GM15510 (cell line): ENCODE results near the gene RAB33B.

Source experiments
- POLR2A ChIP-seq: IDR thresholded peaks from 3 replicates; pipeline ENCODE4 v1.6.1; 2011; ENCODE audit warnings: borderline replicate concordance; ENCODE audit not compliant: insufficient read length; ENCODE audit errors: extremely low read depth

Gene RAB33B

DNA sequence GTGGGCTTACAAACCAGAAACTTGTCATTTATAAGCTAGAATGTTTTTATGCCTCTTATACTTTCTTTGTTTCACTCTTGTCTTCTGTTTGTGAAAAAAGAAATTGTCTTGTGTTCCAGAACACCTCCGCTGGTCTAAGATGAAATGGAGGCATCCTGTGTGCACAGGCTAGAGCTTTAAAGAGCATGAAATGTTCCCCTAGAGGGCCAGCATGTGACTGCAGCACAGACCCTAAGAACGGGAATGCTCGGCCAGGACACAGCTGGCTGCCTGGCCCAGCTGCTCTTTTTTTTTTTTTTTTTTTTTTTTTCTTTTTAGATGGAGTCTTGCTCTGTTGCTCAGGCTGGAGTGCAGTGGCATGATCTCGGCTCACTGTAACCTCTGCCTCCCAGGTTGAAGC is 68.5 kb downstream of the RAB33B start:
- no peak for TF ChIP-seq POLR2A

DNA sequence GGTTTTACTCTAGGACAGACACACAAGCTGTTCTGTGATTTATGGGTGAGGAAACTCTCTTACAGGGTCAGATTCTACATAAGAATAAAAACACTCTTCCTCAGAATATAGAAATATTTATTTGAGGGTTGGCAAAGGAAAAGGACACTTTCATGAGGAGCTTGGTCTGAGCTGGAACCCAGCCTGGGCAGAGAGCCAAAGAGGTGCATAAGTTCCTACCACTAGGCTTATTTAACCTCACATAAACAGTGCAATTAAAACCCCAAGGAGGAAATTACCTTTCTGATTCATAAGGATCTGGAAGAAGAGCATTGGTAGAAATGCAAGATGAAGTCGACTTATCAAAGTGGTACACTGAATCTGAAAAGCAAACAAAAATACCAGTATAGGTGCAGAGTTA is 69.2 kb downstream of the RAB33B start:
- no peak for TF ChIP-seq POLR2A

DNA sequence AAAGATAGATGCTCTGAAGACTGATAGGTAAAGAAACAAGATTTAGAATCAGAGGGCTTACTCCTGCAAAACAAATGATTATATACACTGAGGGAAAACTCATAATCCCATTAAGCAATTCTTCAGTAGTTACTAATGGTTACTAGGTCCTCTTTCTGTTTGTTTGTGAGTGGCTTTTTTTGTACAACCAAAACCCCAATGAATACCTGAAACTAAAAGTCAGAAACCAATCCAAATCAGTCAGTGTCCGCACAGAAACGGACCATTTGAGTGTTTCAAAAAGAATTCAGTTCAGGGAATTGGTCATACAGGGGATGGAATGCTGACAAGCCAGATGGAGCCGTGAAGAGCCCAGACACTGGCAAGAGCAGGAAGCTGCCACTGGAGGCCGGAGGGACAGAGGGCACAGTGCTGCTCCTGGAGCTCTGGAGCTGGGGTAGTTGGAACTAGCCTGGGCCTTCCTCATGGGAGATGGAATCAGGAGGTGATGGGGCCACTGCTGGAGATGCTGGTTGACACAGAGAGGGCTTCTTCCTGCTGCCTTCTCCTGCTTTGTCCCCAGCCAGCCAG is 70.2 kb downstream of the RAB33B start:
- TF ChIP-seq POLR2A = no peak

DNA sequence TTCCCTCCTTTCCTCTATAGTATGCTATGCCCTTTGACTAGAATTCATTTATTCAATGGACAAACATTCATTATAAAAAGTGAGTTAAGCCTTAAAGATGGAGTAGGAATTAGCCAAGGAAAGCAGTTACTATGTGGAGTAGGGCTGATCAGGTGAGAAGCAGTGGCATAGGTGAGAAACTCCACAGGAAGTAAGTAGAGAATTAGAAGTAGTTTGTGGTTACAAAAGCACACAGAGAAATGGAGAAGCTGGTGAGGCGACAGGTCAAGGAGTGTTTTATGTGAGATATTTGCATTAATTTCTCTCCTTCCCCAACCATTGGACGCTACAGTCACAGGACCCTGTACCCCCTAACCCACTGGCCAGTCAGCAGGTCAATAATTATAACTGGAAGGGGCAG is 71.5 kb downstream of the RAB33B start:
- TF ChIP-seq POLR2A = no peak
